K562 (cell line): ENCODE results near the gene THEM5. TPM values are rescaled to one million over a fixed set of nuclear protein-coding genes. Genes with fewer than 3 reads are reported as not detected.

Experiments
- ATAC-seq: fragments of 200-7000 bp; cut with Tn5 transposase; 3 replicates; pipeline ENCODE4 v1.9.1; 2020; ENCODE audit warnings: moderate library complexity
- BruUV-seq: library from RNA; stranded (reverse); fragments of 400-500 nt; replicated peaks from 2 replicates; lab custom pipeline; 2021; lab: Mats Ljungman, UMichigan
- CTCF ChIA-PET: fragments of 300-600 bp; formaldehyde crosslinking; extraction: SDS; loops from one replicate; lab custom pipeline; 2021; ENCODE audit warnings: low intra/inter-chr PET ratio; lab: Yijun Ruan, JAX
- POLR2A ChIA-PET: fragments of 300-600, 350-650 bp; sonication (Branson Sonifier 250); formaldehyde crosslinking; extraction: SDS; loops from one replicate; lab custom pipeline; 2021; ENCODE audit warnings: antibody characterized with exemption, inconsistent platforms; lab: Yijun Ruan, JAX
- DNase-seq, 4 experiments: peaks; one replicate each; pipeline versions ENCODE4 v3.0.0 to v3.0.0-alpha.2; 2011 to 2018; ENCODE audit warnings: low spot score in 3 of 4, mixed read lengths in 3 of 4; ENCODE audit errors: extremely low read depth in 1 of 4
- FAIRE-seq: peaks from 2 replicates; lab custom pipeline; 2011; peaks lifted over from hg19 to GRCh38; lab: Jason Lieb, UNC
- H2AFZ ChIP-seq: 2 replicates; pipeline ENCODE4 v1.6.0; 2011; ENCODE audit warnings: low read depth, low read length, control low read depth, inconsistent platforms
- H3K27ac ChIP-seq: fragments of 200-600 bp; 3 replicates; pipeline ENCODE4 v1.8.0; 2011; ENCODE audit warnings: low read depth, mild to moderate bottlenecking, control low read depth, inconsistent platforms, low read length, moderate library complexity, mixed read lengths; ENCODE audit errors: extremely low read depth
- H3K27me3 ChIP-seq, 2 experiments: fragments of 300-600 bp in 1 of 2; 2 replicates in 1 of 2; 3 replicates in 1 of 2; pipeline versions ENCODE4 v1.6.0 to v1.8.0; 2011; ENCODE audit warnings: inconsistent platforms in 2 of 2, low read length in 2 of 2, mild to moderate bottlenecking in 1 of 2, mixed read lengths in 1 of 2, moderate library complexity in 1 of 2; ENCODE audit not compliant: control insufficient read depth in 2 of 2, insufficient read depth in 2 of 2
- H3K36me3 ChIP-seq: fragments of 300-600 bp; 3 replicates; pipeline ENCODE4 v1.8.0; 2011; ENCODE audit warnings: mild to moderate bottlenecking, low read length, inconsistent platforms; ENCODE audit not compliant: control insufficient read depth, insufficient read depth
- H3K4me1 ChIP-seq, 2 experiments: fragments of 200-600 bp in 1 of 2; replicated peaks in 1 of 2; 2 replicates in 1 of 2; 3 replicates in 1 of 2; pipeline versions ENCODE4 v1.5.1 to v1.8.0; 2011; ENCODE audit warnings: inconsistent platforms in 2 of 2, low read length in 2 of 2, mild to moderate bottlenecking in 1 of 2, mixed read lengths in 1 of 2, moderate library complexity in 1 of 2; ENCODE audit not compliant: control insufficient read depth in 2 of 2, insufficient read depth in 2 of 2
- H3K4me2 ChIP-seq: 2 replicates; pipeline ENCODE4 v1.6.1; 2011; ENCODE audit warnings: low read length, control low read depth, inconsistent platforms, mixed read lengths; ENCODE audit not compliant: insufficient read depth
- H3K4me3 ChIP-seq: fragments of 200-600 bp; sonication (generic), shearing (Covaris generic); 2 replicates; pipeline ENCODE4 v1.5.1; 2016; ENCODE audit warnings: control low read depth, inconsistent platforms
- H3K79me2 ChIP-seq: fragments of 200-600 bp; 3 replicates; pipeline ENCODE4 v1.8.0; 2011; ENCODE audit warnings: low read length, inconsistent platforms; ENCODE audit not compliant: control insufficient read depth, insufficient read depth
- H3K9ac ChIP-seq, 2 experiments: 2 replicates each; pipeline versions ENCODE4 v1.6.0 to v1.6.1; 2011; ENCODE audit warnings: low read depth in 2 of 2, low read length in 2 of 2, control low read depth in 1 of 2, inconsistent platforms in 1 of 2, mild to moderate bottlenecking in 1 of 2, mixed read lengths in 1 of 2; ENCODE audit not compliant: insufficient read depth in 1 of 2
- H3K9me1 ChIP-seq: one replicate; pipeline ENCODE4 v1.6.0; 2011; ENCODE audit warnings: inconsistent platforms, mild to moderate bottlenecking, low read length, moderate library complexity; ENCODE audit not compliant: control insufficient read depth, insufficient read depth
- H3K9me3 ChIP-seq: replicated peaks from 2 replicates; pipeline ENCODE4 v1.5.1; 2011; ENCODE audit warnings: low read depth, low read length, inconsistent platforms; ENCODE audit not compliant: control insufficient read depth, insufficient read depth
- H4K20me1 ChIP-seq: replicated peaks from 2 replicates; pipeline ENCODE4 v1.6.1; 2011; ENCODE audit warnings: low read length, inconsistent platforms, mixed read lengths; ENCODE audit not compliant: control insufficient read depth, insufficient read depth
- ARHGAP35 ChIP-seq: fragments of 450-650 bp; IDR thresholded peaks from 2 replicates; pipeline ENCODE4 v1.6.1; 2018; ENCODE audit not compliant: partially characterized antibody
- ARID3B ChIP-seq: fragments of 250-450 bp; sonication (Bioruptor Pico); IDR thresholded peaks from 2 replicates; pipeline ENCODE4 v1.4.0; 2020; ENCODE audit warnings: borderline replicate concordance
- BRF1 ChIP-seq: IDR thresholded peaks from 3 replicates; pipeline ENCODE4 v1.6.1; 2011; ENCODE audit warnings: borderline replicate concordance, mild to moderate bottlenecking; ENCODE audit not compliant: insufficient read length; ENCODE audit errors: extremely low read depth
- BRF2 ChIP-seq: IDR thresholded peaks from 3 replicates; pipeline ENCODE4 v1.6.1; 2011; ENCODE audit warnings: borderline replicate concordance, mild to moderate bottlenecking; ENCODE audit not compliant: insufficient read length, insufficient read depth
- GMEB1 ChIP-seq: fragments of 250-450 bp; sonication (Bioruptor Pico); IDR thresholded peaks from 2 replicates; pipeline ENCODE4 v1.4.0; 2020; ENCODE audit warnings: mild to moderate bottlenecking
- MAFK ChIP-seq: IDR thresholded peaks from 2 replicates; pipeline ENCODE4 v1.6.1; 2011; ENCODE audit warnings: low read length, improper control_type of control experiment
- MAZ ChIP-seq, 2 experiments: fragments of 450-650 bp in 1 of 2; sonication (generic) in 1 of 2; formaldehyde crosslinking; IDR thresholded peaks in 1 of 2; conservative IDR thresholded peaks in 1 of 2; 2 replicates each; pipeline versions ENCODE4 v1.4.0 to v1.5.0; 2020; ENCODE audit warnings: mild to moderate bottlenecking in 1 of 2, missing genetic modification reagents in 1 of 2
- TCFL5 ChIP-seq: fragments of 250-450 bp; sonication (Bioruptor Pico); conservative IDR thresholded peaks from 2 replicates; pipeline ENCODE4 v1.6.1; 2021; ENCODE audit warnings: mild to moderate bottlenecking, moderate library complexity, matching md5 sums
- ZNF143 ChIP-seq: sonication (generic); formaldehyde crosslinking; IDR thresholded peaks from 2 replicates; pipeline ENCODE4 v1.9.0; 2022; ENCODE audit warnings: mild to moderate bottlenecking, missing genetic modification reagents
- WGBS: fragments of 100-300 bp; shearing (Covaris generic); methylation state at CpG from one replicate; pipeline ENCODE4 v1.1.6; 2016; ENCODE audit warnings: low coverage, mixed read lengths; ENCODE audit not compliant: insufficient coverage; ENCODE audit errors: missing lambda C conversion rate; 5-methylcytosine and 5-hydroxymethylcytosine counted together
- in situ Hi-C: fragments of 300-500 bp; cut with MboI; formaldehyde crosslinking; loops from 4 replicates; pipeline ENCODE4 v1.15.0; 2018; ENCODE audit warnings: inconsistent platforms, mixed read lengths
- intact Hi-C: fragments of 100-400 bp; cut with micrococcal nuclease; formaldehyde crosslinking; loops from 2 replicates; pipeline ENCODE4 v1.14.2; 2022
- polyA plus RNA-seq, 8 experiments: library from polyadenylated mRNA; depleted of rRNA in 4 of 8; stranded (reverse) in 5 of 8; unstranded in 3 of 8; fragments of >200 nt; fragmentation: Nextera tagmentation in 2 of 8; fragmentation: Illumina TruSeq in 1 of 8; extraction: Ambion mirVana in 2 of 8; extraction: Trizol in 1 of 8; gene quantifications; 2 replicates each; pipeline versions ENCODE4 v1.2.1 to v1.2.3, GENCODE V29; 2011 to 2014; ENCODE audit warnings: inconsistent platforms in 1 of 8, missing spikeins in 1 of 8
- total RNA-seq, 7 experiments: library from RNA; depleted of rRNA in 6 of 7; stranded (reverse); fragments of >200 nt in 6 of 7; fragmentation: Illumina TruSeq in 2 of 7; extraction: Trizol in 2 of 7; gene quantifications; 2 replicates each; pipeline versions ENCODE4 v1.2.1 to v1.2.3, GENCODE V29; 2011 to 2021; ENCODE audit warnings: low replicate concordance in 1 of 7
- TF ChIP-seq, protein P1 (sequence below): sonication (generic); formaldehyde crosslinking; IDR thresholded peaks from 2 replicates; pipeline ENCODE4 v1.8.0; 2022; ENCODE audit warnings: mild to moderate bottlenecking, missing genetic modification reagents
- TF ChIP-seq, protein P2 (sequence below): fragments of 450-650 bp; IDR thresholded peaks from 2 replicates; pipeline ENCODE4 v1.7.0; 2016; ENCODE audit warnings: borderline replicate concordance

The THEM5 gene
- total and polyA plus RNA-seq, 9 of the 15 experiments (the other 6 are each of a cell fraction or from before 2014, with no cell fraction given): not detected

GRCh38 chr1:151858886-151859665, 5.6 kb upstream of the THEM5 start:
- no peaks in the 10 kb centered on the region for H3K79me2 ChIP-seq
- H3K4me1 ChIP-seq: peaks cover 4 to 5% of the 10 kb centered on the region in 2 experiments; a peak in 3 of 5 replicates
- intact Hi-C loops: no loop called here
- no peak overlapping the region for H3K4me3 ChIP-seq
- 33% methylated on average over 6 of the region's 6 CpGs for WGBS
- no peak overlapping the region for H3K4me2 ChIP-seq
- H3K27me3 ChIP-seq: peaks cover 0 to 13% of the 10 kb centered on the region in 2 experiments; a peak in 1 of 5 replicates
- ChIA-PET CTCF (no interaction called here), POLR2A (interaction anchor here (0.6 to 0.9 kb wide), 2 partner anchors 18 to 20 kb away, joined by 3 read pairs; no protein-coding TSS in a partner anchor)
- H3K36me3 ChIP-seq: no peaks in the 10 kb centered on the region
- FAIRE-seq (no peak), DNase-seq (no peak), ATAC-seq (no peak)
- no peaks in the 10 kb centered on the region for H3K9me3 ChIP-seq
- no peak overlapping the region for H3K9ac ChIP-seq
- H3K27ac ChIP-seq: no peak overlapping the region
- H4K20me1 ChIP-seq: no peaks in the 10 kb centered on the region
- no TSS peak for BruUV-seq
- in situ Hi-C loops: no loop called here
- peaks cover 3% of the 10 kb centered on the region for H3K9me1 ChIP-seq
- H2AFZ ChIP-seq: no peak overlapping the region
- no peak for TF ChIP-seq MAZ (CRISPR knock-in tag; conservative IDR thresholded peaks at IDR 0.05 in 1 of 2, IDR thresholded peaks at IDR 0.05 in 1 of 2)
- TF ChIP-seq, protein P1, sequence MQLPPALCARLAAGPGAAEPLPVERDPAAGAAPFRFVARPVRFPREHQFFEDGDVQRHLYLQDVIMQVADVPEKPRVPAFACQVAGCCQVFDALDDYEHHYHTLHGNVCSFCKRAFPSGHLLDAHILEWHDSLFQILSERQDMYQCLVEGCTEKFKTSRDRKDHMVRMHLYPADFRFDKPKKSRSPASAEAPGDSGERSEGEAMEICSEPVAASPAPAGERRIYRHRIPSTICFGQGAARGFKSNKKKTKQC: no peak
- TF ChIP-seq ARHGAP35: no peak
- no peak for TF ChIP-seq ZNF143 (CRISPR knock-in tag)
- TF ChIP-seq ARID3B: no peak
- TF ChIP-seq BRF1: no peak
- TF ChIP-seq, protein P2, sequence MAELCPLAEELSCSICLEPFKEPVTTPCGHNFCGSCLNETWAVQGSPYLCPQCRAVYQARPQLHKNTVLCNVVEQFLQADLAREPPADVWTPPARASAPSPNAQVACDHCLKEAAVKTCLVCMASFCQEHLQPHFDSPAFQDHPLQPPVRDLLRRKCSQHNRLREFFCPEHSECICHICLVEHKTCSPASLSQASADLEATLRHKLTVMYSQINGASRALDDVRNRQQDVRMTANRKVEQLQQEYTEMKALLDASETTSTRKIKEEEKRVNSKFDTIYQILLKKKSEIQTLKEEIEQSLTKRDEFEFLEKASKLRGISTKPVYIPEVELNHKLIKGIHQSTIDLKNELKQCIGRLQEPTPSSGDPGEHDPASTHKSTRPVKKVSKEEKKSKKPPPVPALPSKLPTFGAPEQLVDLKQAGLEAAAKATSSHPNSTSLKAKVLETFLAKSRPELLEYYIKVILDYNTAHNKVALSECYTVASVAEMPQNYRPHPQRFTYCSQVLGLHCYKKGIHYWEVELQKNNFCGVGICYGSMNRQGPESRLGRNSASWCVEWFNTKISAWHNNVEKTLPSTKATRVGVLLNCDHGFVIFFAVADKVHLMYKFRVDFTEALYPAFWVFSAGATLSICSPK: no peak
- TF ChIP-seq TCFL5: no peak
- no peak for TF ChIP-seq MAFK
- no peak for TF ChIP-seq BRF2
- TF ChIP-seq GMEB1 (CRISPR knock-in tag): no peak
